GM12892 (cell line): ENCODE results near the gene CFAP206. TPM values are rescaled to one million over a fixed set of nuclear protein-coding genes. Genes with fewer than 3 reads are reported as not detected.

Experiments
- DNase-seq: peaks from one replicate; pipeline ENCODE4 v3.0.0; 2011; ENCODE audit not compliant: insufficient read length
- FAIRE-seq: peaks from 2 replicates; lab custom pipeline; 2011; peaks lifted over from hg19 to GRCh38; lab: Jason Lieb, UNC
- POLR2A ChIP-seq: IDR thresholded peaks from 2 replicates; pipeline ENCODE4 v1.6.1; 2011; ENCODE audit warnings: low read depth, low read length, control low read depth
- POLR2AphosphoS5 ChIP-seq: IDR thresholded peaks from 2 replicates; pipeline ENCODE4 v1.6.1; 2011; ENCODE audit warnings: low read depth, low read length, control low read depth
- TAF1 ChIP-seq: IDR thresholded peaks from 2 replicates; pipeline ENCODE4 v1.6.1; 2011; ENCODE audit warnings: low read depth, mild to moderate bottlenecking, control low read depth, low read length, borderline replicate concordance
- polyA plus RNA-seq: library from polyadenylated mRNA; unstranded; fragments of >200 nt; gene quantifications from one replicate; pipeline ENCODE4 v1.2.1, GENCODE V29; 2012; ENCODE audit warnings: missing spikeins, inconsistent platforms; ENCODE audit not compliant: missing spikeins

The CFAP206 gene, protein sequence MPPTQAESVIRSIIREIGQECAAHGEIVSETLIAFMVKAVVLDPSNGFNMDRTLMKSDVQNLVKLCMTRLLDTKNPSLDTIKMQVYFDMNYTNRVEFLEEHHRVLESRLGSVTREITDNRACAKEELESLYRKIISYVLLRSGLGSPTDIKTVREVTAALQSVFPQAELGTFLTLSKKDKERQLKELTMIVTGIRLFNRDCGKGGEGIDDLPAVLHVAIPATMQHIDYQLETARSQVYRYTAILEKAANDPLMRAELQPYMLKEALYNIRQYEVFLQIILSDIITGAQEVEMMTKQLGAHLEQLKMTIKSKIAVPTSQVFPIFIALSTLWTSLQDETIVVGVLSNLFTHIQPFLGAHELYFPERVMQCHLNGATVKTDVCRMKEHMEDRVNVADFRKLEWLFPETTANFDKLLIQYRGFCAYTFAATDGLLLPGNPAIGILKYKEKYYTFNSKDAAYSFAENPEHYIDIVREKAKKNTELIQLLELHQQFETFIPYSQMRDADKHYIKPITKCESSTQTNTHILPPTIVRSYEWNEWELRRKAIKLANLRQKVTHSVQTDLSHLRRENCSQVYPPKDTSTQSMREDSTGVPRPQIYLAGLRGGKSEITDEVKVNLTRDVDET
- 0.08 TPM for polyA plus RNA-seq

DNA sequence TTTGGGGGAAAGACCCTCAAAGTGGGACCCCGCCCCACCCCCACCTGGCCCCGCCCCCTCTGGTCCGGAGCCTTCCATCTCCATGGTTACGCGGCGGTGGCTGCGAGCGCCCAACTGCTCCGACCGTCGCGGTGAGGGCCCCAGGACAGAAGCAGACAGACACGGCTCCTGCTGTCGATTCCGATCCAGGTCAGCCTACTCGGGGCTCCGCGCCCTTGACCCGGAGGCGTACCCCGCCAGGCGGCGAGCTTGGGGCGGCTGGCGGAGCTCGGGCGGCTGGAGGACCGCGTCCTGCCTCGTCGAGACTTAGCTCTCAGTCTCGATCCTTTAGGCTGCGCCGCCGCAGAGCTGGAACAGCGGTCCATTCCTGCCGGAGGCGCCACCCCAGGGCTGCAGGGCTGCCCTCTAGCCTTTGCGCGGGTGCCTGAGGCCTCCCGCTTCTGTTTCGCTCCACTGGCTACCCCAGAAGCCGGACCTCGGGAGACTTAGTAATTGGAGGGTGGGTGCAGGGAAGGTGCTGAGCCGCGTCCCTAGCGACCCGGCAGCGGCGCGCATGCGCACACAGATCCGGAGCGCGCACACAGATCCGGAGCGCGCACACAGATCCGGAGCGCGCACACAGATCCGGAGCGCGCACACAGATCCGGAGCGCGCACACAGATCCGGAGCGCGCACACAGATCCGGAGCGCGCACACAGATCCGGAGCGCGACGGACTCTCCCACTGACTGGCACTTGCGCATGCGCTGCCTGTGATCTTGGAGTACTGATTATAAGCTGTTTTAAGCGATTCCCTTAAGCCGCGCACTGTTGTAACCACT lies at the start of gene CFAP206:
Gene CFAP206, plus strand, starts transcription at position 72 of the 820 bp plus-strand sequence. CDS start 1,868 bp downstream, outside the sequence.
- TF ChIP-seq POLR2AphosphoS5 (no peak), POLR2A (no peak), TAF1 (no peak)
- FAIRE-seq, result peak; percentile 94
- DNase-seq, result peak; percentile 68

DNA sequence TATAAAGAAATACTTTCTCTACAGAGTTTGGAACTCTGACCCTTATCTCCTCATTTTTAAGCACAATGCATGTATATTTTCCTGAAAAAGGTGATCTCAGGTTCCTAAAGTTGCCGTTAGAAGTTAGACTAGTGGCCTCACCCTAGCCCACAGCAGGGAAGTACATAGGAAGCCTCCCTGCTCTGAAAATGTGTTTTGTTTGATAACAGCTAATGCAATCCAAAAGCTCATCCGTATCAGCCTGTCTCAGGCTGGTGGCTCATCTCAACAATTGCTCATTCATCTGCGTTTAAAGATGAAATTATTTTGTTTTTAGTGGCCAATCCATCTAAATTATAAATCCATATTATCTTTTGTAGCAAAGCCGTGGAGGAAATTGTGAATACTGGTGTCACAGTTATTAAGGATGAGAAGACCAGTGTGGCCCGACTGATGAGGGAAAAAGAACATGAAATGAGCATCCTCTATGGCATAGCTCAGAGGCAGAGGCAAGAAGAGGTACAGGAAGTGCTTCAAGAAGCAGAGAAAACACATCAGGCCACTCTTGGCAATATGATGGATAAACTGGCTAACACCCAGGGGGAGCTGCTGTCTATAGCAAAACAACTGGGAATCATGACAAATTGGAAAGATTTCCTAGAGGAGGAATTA lies 43.0 kb upstream of the CFAP206 start:
- TF ChIP-seq TAF1 (no peak), POLR2AphosphoS5 (no peak), POLR2A (no peak)
- DNase-seq, result no peak
- FAIRE-seq, result no peak

DNA sequence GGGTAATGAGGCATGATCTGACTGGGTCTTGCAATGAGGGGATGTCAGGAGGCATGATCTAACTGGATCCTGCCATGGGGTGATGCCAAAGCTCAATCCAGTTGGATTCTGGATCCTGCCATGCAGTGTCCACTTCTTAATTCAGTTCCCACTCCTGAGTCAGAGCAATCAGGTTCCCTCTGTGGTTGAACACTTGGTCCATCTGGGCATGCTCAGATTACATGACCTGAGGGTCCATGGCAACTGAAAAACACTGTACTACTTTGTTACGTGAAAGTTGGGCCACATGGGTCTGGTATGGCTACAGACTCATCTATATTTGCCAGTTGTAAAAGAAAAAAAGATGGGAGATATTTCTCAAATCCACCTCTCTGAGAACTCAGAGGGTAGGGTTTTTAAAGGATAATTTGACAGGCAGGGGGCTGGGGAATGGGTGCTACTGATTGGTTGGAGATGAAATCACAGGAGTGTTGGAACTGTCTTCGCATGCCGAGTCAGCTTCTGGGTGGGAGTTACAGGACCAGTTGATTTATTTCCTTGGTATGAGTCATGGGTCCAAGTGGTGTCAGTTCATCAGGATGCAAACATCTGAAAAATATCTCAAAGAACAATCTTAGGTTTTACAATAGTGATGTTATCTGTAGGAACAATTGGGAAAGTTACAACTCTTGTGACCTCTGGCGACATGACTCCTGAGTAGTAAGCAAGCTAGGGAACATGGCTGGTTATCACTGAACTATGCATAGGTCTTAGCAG lies 41.5 kb upstream of the CFAP206 start:
- FAIRE-seq, result no peak
- no peak for DNase-seq
- no peak for TF ChIP-seq POLR2AphosphoS5
- TF ChIP-seq TAF1, result no peak
- TF ChIP-seq POLR2A, result no peak

DNA sequence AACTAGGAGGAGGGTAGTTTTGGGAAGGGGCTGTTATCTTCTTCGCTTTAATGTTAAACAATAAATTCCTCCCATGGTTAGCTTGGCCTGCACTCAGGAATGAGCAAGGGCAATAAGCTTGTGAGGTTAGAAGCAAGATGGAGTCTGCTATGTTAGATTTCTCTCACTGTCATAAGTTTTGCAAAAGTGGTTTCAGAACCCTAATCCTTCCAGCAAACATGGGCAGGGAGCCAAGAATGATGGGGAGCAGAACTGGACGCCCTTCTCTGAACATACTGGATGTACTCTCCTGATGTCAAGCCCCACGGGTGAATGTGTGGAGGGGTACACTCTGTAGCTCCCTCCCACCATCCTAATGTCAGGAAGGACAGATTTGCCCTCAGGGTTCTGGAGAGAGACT lies 40.9 kb upstream of the CFAP206 start:
- FAIRE-seq (no peak), DNase-seq (no peak)
- TF ChIP-seq POLR2AphosphoS5 (no peak), TAF1 (no peak), POLR2A (no peak)

DNA sequence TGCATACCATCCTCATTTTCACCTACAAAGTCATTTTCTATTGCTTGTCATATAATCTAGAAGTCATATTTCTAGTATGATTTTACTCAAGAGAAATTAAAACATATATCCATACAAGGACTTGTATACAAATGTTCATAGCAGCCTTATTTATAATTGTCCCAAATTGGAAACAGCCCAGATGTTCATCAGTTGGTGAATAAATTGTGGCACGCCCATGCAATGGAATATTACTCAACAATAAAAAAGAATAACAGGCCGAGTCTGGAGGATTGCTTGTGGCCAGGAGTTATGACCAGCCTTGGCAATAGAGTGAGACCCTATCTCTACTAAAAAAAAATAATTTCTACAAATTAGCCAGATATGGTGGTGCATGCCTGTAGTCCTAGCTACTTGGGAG lies 34.4 kb upstream of the CFAP206 start:
- FAIRE-seq, result no peak
- TF ChIP-seq POLR2AphosphoS5 (no peak), POLR2A (no peak), TAF1 (no peak)
- no peak for DNase-seq

DNA sequence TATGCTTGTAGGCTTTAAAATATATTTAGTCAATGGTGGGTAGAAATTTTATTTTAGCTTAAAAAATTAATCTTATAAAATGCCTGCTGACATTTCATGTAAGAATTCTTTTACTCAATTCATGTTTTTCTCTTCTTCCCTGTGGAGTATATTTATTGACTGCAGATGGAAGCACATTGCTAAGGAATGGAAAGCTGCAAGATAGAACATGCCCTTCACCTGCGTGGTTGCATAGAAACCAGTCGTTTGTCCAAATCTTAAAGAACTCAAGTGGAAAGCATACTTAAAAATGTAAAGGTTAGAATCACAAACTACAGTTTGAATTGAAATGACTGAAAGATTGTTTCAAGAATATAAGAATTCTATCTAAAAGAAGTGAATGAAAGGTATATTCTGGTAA lies 32.5 kb upstream of the CFAP206 start:
- DNase-seq (no peak), FAIRE-seq (no peak)
- no peak for TF ChIP-seq POLR2AphosphoS5
- TF ChIP-seq TAF1, result no peak
- no peak for TF ChIP-seq POLR2A

DNA sequence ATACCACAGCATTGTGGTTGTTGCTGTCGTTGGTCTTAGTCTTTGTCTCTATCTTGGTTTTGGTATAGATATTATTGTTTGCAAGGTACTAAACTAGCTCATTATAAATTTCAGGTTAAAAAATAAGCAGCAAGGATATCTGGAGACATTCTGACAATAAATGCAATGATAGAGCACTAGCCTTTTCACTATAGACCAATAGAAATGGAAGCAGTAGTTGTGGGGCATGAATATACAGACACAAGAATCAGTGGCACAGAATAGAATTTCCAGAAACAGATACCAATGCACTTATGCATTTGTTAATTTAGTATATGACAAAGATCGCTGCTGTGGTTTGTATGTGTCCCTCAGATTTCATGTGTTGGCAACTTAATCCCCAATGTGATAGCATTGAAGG lies 31.1 kb upstream of the CFAP206 start:
- DNase-seq, result no peak
- no peak for FAIRE-seq
- TF ChIP-seq POLR2A, result no peak
- TF ChIP-seq POLR2AphosphoS5, result no peak
- no peak for TF ChIP-seq TAF1

DNA sequence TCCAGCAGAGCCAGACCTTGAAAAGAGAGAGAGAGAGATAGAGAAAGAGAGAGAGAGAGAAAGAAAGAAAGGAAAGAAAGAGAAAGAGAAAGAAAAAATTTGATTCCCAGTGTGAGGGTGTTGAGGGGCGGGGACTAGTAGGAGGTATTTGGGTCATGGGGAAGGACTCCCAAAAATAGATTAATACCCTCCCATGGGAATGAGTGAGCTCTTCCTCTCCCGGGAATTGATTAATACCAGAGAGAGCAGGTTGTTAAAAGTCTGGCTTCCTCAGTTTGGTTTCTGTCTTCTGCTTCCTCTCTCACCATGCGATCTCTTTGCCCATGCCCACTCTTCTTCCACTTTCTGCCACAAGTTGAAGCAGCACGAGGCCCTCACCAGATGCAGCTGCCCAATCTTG lies 28.8 kb upstream of the CFAP206 start:
- DNase-seq (no peak), FAIRE-seq (no peak)
- no peak for TF ChIP-seq POLR2AphosphoS5
- no peak for TF ChIP-seq TAF1
- no peak for TF ChIP-seq POLR2A

DNA sequence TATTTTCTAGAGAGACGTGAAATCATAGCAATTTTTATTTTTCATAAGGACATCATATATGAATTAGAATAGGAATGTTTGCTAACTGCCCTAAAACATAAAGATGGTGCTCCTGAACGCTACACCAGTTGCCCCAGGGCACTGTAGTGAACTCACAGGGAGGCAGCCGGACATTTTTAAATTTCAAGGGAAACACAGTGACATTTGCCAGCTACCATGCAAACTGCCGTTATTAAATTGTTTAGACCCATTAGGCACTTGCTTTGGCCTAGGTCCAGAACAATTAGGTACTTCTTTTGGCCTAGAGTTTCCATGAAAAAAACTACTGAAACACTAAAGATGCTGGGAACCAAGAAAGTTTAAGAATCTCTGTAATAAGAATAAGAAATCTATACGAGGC lies 24.9 kb upstream of the CFAP206 start:
- no peak for DNase-seq
- TF ChIP-seq TAF1, result no peak
- no peak for TF ChIP-seq POLR2A
- no peak for TF ChIP-seq POLR2AphosphoS5
- no peak for FAIRE-seq

DNA sequence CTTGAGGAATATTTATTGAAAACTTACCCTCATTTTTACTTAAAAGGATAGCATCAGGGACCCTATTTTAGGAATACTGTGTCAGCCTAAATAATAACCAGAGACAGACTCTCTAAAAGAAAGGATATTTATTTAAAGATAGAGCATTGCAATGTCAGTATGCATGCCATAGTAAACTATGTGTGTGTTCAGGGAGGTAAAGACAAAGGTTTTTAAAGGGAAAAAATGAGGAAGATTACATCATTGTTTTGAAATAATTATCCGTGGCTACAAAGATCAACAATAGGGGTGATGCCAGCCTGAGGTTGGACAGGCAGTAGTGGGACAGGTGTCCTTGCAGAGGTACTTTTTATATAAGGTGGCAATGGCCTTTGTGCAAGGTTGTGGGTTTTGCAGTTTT lies 23.7 kb upstream of the CFAP206 start:
- TF ChIP-seq POLR2AphosphoS5 (no peak), TAF1 (no peak), POLR2A (no peak)
- DNase-seq (no peak), FAIRE-seq (peak; percentile 30)

DNA sequence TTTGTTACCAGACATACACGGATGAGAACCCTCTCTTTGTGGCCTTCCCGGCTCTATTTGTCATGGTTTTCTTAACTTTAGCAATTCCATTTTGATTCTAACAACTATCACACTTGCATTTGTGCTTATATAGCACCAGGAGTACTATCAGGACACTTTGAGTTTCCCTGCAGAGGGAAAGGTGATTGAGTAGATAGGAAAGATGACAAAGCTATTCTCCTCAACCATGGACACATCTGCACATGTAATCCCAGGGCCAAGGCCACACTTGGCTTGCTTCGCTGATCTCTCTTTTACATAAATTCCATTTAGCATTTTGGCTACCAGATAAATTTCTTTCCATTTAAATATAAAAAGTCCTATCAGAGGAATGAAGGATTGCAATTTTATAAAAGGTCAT lies 23.3 kb upstream of the CFAP206 start:
- FAIRE-seq (no peak), DNase-seq (no peak)
- no peak for TF ChIP-seq POLR2A
- no peak for TF ChIP-seq TAF1
- no peak for TF ChIP-seq POLR2AphosphoS5
